Panc1 (cell line): ENCODE measurements around the gene RIOX2.

ENCODE experiments used
- CTCF ChIP-seq: fragments of 450-650 bp; IDR thresholded peaks from 2 replicates; pipeline ENCODE4 v1.5.1; 2017; ENCODE audit warnings: mild to moderate bottlenecking
- POLR2AphosphoS5 ChIP-seq: IDR thresholded peaks from 2 replicates; pipeline ENCODE4 v1.6.1; 2012; ENCODE audit warnings: mild to moderate bottlenecking, low read depth, low read length, moderate library complexity

- no peak; the same call in 1 of the 2 replicates for TF ChIP-seq CTCF
- TF ChIP-seq POLR2AphosphoS5, result no peak
These were observed 3.2 kb upstream of the RIOX2 start for GRCh38 chr3:97975466-97975865.
